K562 (cell line): ENCODE data around the gene ANKRD49. TPM values are rescaled to one million over a fixed set of nuclear protein-coding genes. Genes with fewer than 3 reads are reported as not detected.

Experiments used
- CXXC5 ChIP-seq: fragments of 250-450 bp; sonication (Bioruptor Pico); IDR thresholded peaks from 2 replicates; pipeline ENCODE4 v1.8.0; 2022; ENCODE audit warnings: inconsistent platforms, mild to moderate bottlenecking, moderate library complexity
- EP300 ChIP-seq: IDR thresholded peaks from 2 replicates; pipeline ENCODE4 v1.6.1; 2012; ENCODE audit warnings: low read length, improper control_type of control experiment
- HLTF ChIP-seq: fragments of 450-650 bp; IDR thresholded peaks from 2 replicates; pipeline ENCODE4 v1.6.1; 2016
- HOXB6 ChIP-seq: fragments of 250-450 bp; sonication (Bioruptor Pico); IDR thresholded peaks from 2 replicates; pipeline ENCODE4 v1.5.1; 2022; ENCODE audit warnings: mild to moderate bottlenecking, borderline replicate concordance
- NR3C1 ChIP-seq: sonication (generic); formaldehyde crosslinking; IDR thresholded peaks from 2 replicates; pipeline ENCODE4 v1.8.1; 2022; ENCODE audit warnings: missing genetic modification reagents
- NUFIP1 ChIP-seq: fragments of 450-650 bp; IDR thresholded peaks from 2 replicates; pipeline ENCODE4 v1.6.1; 2018; ENCODE audit not compliant: partially characterized antibody
- SETDB1 ChIP-seq: IDR thresholded peaks from one replicate; pipeline ENCODE4 v1.6.1; 2012; ENCODE audit warnings: low read length, control low read depth, inconsistent platforms
- TAL1 ChIP-seq: fragments of 450-650 bp; IDR thresholded peaks from 2 replicates; pipeline ENCODE4 v1.6.1; 2016; ENCODE audit warnings: mild to moderate bottlenecking
- THRAP3 ChIP-seq: fragments of 450-650 bp; IDR thresholded peaks from 2 replicates; pipeline ENCODE4 v1.6.1; 2016; ENCODE audit warnings: mild to moderate bottlenecking, inconsistent platforms, borderline replicate concordance
- ZNF354B ChIP-seq: fragments of 250-450 bp; sonication (Bioruptor Pico); IDR thresholded peaks from 2 replicates; pipeline ENCODE4 v1.4.0; 2020
- ZNF668 ChIP-seq: fragments of 250-450 bp; sonication (Bioruptor Pico); IDR thresholded peaks from 2 replicates; pipeline ENCODE4 v1.8.0; 2022; ENCODE audit warnings: mild to moderate bottlenecking, inconsistent platforms
- polyA plus RNA-seq, 8 experiments: library from polyadenylated mRNA; depleted of rRNA in 4 of 8; stranded (reverse) in 5 of 8; unstranded in 3 of 8; fragments of >200 nt; fragmentation: Nextera tagmentation in 2 of 8; fragmentation: Illumina TruSeq in 1 of 8; extraction: Ambion mirVana in 2 of 8; extraction: Trizol in 1 of 8; gene quantifications; 2 replicates each; pipeline versions ENCODE4 v1.2.1 to v1.2.3, GENCODE V29; 2011 to 2014; ENCODE audit warnings: inconsistent platforms in 1 of 8, missing spikeins in 1 of 8
- total RNA-seq, 7 experiments: library from RNA; depleted of rRNA in 6 of 7; stranded (reverse); fragments of >200 nt in 6 of 7; fragmentation: Illumina TruSeq in 2 of 7; extraction: Trizol in 2 of 7; gene quantifications; 2 replicates each; pipeline versions ENCODE4 v1.2.1 to v1.2.3, GENCODE V29; 2011 to 2021; ENCODE audit warnings: low replicate concordance in 1 of 7
- TF ChIP-seq, protein P1 (sequence below), 2 experiments: IDR thresholded peaks in 1 of 2; conservative IDR thresholded peaks in 1 of 2; 2 replicates each; pipeline ENCODE4 v1.6.1; 2016; ENCODE audit warnings: low read depth in 2 of 2, mild to moderate bottlenecking in 1 of 2, missing compliant biosample characterization in 1 of 2, missing genetic modification characterization in 1 of 2, moderate library complexity in 1 of 2
- TF ChIP-seq, protein P2 (sequence below): sonication (generic); formaldehyde crosslinking; IDR thresholded peaks from 2 replicates; pipeline ENCODE4 v1.5.0; 2020; ENCODE audit warnings: missing genetic modification reagents
- TF ChIP-seq, protein P3 (sequence below): sonication (generic); formaldehyde crosslinking; IDR thresholded peaks from 2 replicates; pipeline ENCODE4 v1.8.0; 2022; ENCODE audit warnings: mild to moderate bottlenecking, missing genetic modification reagents
- TF ChIP-seq, protein P4 (sequence below), 2 experiments: IDR thresholded peaks; 2 replicates each; pipeline ENCODE4 v1.6.1; 2011; ENCODE audit warnings: borderline replicate concordance in 1 of 2, control low read depth in 1 of 2, low read depth in 1 of 2, low read length in 1 of 2, mild to moderate bottlenecking in 1 of 2, mixed read lengths in 1 of 2, moderate library complexity in 1 of 2; ENCODE audit not compliant: insufficient read depth in 1 of 2, insufficient read length in 1 of 2, poor library complexity in 1 of 2, severe bottlenecking in 1 of 2; ENCODE audit errors: extremely low read depth in 1 of 2
- TF ChIP-seq, protein P5 (sequence below): fragments of 250-450 bp; sonication (Bioruptor Pico); IDR thresholded peaks from 2 replicates; pipeline ENCODE4 v1.9.0; 2021; ENCODE audit warnings: mild to moderate bottlenecking
- TF ChIP-seq, protein P6 (sequence below): fragments of 250-450 bp; sonication (Bioruptor Pico); IDR thresholded peaks from 2 replicates; pipeline ENCODE4 v1.5.0; 2021

ANKRD49 gene
- total and polyA plus RNA-seq, 9 of the 15 experiments (the other 6 are each of a cell fraction or from before 2014, with no cell fraction given): 13.4 to 43.5 (median 30.6) TPM

DNA sequence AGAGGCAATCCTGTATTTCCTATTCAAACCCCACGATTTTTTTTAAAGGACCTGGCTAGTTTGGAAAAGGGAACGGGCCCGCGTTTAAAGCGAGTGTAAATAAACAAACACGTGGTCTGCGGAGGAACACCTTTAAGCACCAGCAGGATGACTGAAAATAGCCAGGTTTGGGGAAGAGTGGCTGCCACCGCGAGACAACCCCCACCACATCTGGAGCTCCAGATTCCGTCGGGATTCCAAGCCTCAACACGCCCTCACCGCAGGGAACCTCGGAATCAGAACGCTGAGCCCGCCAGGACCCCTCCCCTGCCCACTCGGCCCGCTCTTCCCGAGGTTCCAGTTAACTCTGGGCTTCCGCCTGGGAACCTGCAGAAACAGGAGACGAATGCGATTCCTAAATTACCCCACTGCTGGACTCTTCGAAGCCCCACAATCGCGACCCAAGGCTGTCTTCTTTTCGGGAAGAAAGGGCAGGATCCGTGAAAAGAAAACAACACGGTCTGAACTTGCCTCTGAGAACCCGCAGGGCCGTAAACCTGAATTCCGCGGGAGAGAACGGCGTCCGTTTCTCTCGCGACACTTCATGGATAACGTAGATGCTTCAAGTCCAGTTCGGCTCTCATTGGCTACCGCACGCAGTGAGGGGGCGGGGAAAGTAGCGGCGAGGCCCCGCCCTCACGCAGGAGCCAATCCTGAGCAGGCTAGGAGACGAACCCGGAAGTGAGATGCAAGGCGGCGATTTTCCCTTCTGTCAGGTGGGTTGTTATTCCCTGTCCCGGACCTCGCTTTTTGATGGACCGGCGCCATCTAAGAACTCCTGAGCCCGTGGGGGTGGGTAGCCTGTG is at the start of gene ANKRD49, which contains the start of gene MRE11 (continued):
- TF ChIP-seq, protein P1, sequence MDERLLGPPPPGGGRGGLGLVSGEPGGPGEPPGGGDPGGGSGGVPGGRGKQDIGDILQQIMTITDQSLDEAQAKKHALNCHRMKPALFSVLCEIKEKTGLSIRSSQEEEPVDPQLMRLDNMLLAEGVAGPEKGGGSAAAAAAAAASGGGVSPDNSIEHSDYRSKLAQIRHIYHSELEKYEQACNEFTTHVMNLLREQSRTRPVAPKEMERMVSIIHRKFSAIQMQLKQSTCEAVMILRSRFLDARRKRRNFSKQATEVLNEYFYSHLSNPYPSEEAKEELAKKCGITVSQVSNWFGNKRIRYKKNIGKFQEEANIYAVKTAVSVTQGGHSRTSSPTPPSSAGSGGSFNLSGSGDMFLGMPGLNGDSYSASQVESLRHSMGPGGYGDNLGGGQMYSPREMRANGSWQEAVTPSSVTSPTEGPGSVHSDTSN (CRISPR knock-in tag; IDR thresholded peaks at IDR 0.05; ENCODE audit: low read depth): no peak
- TF ChIP-seq, protein P1 (tag; conservative IDR thresholded peaks at IDR 0.05; ENCODE audit: low read depth): no peak
- TF ChIP-seq, protein P2, sequence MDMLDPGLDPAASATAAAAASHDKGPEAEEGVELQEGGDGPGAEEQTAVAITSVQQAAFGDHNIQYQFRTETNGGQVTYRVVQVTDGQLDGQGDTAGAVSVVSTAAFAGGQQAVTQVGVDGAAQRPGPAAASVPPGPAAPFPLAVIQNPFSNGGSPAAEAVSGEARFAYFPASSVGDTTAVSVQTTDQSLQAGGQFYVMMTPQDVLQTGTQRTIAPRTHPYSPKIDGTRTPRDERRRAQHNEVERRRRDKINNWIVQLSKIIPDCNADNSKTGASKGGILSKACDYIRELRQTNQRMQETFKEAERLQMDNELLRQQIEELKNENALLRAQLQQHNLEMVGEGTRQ (CRISPR knock-in tag): no peak
- no peak for TF ChIP-seq EP300
- 0 out of 2 replicates have a peak, but pooled peaks have one; percentile 22 for TF ChIP-seq HLTF
- TF ChIP-seq HOXB6: no peak
- TF ChIP-seq SETDB1: no peak
- TF ChIP-seq, protein P3, sequence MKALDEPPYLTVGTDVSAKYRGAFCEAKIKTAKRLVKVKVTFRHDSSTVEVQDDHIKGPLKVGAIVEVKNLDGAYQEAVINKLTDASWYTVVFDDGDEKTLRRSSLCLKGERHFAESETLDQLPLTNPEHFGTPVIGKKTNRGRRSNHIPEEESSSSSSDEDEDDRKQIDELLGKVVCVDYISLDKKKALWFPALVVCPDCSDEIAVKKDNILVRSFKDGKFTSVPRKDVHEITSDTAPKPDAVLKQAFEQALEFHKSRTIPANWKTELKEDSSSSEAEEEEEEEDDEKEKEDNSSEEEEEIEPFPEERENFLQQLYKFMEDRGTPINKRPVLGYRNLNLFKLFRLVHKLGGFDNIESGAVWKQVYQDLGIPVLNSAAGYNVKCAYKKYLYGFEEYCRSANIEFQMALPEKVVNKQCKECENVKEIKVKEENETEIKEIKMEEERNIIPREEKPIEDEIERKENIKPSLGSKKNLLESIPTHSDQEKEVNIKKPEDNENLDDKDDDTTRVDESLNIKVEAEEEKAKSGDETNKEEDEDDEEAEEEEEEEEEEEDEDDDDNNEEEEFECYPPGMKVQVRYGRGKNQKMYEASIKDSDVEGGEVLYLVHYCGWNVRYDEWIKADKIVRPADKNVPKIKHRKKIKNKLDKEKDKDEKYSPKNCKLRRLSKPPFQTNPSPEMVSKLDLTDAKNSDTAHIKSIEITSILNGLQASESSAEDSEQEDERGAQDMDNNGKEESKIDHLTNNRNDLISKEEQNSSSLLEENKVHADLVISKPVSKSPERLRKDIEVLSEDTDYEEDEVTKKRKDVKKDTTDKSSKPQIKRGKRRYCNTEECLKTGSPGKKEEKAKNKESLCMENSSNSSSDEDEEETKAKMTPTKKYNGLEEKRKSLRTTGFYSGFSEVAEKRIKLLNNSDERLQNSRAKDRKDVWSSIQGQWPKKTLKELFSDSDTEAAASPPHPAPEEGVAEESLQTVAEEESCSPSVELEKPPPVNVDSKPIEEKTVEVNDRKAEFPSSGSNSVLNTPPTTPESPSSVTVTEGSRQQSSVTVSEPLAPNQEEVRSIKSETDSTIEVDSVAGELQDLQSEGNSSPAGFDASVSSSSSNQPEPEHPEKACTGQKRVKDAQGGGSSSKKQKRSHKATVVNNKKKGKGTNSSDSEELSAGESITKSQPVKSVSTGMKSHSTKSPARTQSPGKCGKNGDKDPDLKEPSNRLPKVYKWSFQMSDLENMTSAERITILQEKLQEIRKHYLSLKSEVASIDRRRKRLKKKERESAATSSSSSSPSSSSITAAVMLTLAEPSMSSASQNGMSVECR (CRISPR knock-in tag): peak; percentile 72
- TF ChIP-seq, protein P4, sequence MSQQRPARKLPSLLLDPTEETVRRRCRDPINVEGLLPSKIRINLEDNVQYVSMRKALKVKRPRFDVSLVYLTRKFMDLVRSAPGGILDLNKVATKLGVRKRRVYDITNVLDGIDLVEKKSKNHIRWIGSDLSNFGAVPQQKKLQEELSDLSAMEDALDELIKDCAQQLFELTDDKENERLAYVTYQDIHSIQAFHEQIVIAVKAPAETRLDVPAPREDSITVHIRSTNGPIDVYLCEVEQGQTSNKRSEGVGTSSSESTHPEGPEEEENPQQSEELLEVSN (IDR thresholded peaks at IDR 0.05; ENCODE audit: borderline replicate concordance in 1 of 2, extremely low read depth in 1 of 2, insufficient read depth in 1 of 2, insufficient read length in 1 of 2, low read depth in 1 of 2, low read length in 1 of 2, poor library complexity in 1 of 2, severe bottlenecking in 1 of 2): peak; percentile 77 to 83
- TF ChIP-seq, protein P5, sequence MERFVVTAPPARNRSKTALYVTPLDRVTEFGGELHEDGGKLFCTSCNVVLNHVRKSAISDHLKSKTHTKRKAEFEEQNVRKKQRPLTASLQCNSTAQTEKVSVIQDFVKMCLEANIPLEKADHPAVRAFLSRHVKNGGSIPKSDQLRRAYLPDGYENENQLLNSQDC: no peak
- no peak for TF ChIP-seq NR3C1 (CRISPR knock-in tag)
- TF ChIP-seq TAL1: no peak
- TF ChIP-seq ZNF668 (CRISPR knock-in tag): no peak
- peak; percentile 99 for TF ChIP-seq CXXC5 (CRISPR knock-in tag)
- TF ChIP-seq THRAP3: no peak
- TF ChIP-seq, protein P6, sequence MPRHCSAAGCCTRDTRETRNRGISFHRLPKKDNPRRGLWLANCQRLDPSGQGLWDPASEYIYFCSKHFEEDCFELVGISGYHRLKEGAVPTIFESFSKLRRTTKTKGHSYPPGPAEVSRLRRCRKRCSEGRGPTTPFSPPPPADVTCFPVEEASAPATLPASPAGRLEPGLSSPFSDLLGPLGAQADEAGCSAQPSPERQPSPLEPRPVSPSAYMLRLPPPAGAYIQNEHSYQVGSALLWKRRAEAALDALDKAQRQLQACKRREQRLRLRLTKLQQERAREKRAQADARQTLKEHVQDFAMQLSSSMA (CRISPR knock-in tag): no peak
- no peak for TF ChIP-seq ZNF354B
- TF ChIP-seq NUFIP1: no peak
